ENCODE results near the gene CYTIP.

Gene CYTIP

GRCh38 chr2:157367704-157368103, 76.2 kb downstream of the CYTIP start:
- no peaks in the 10 kb centered on the region for H3F3A ChIP-seq (ENCODE audit: insufficient read depth, low read length)
- H3K9ac ChIP-seq (ENCODE audit: low read length), result no peak overlapping the region
- no peaks in the 10 kb centered on the region for H3K36me3 ChIP-seq (ENCODE audit: insufficient read depth, low read length)
- H4K20me1 ChIP-seq (ENCODE audit: insufficient read depth, low read length), result no peaks in the 10 kb centered on the region
- H2AFZ ChIP-seq (ENCODE audit: low read length), result no peak overlapping the region
- H3K79me2 ChIP-seq (ENCODE audit: insufficient read depth, low read length), result no peaks in the 10 kb centered on the region
- no peak overlapping the region for H3K4me3 ChIP-seq (ENCODE audit: low read depth, low read length, poor library complexity, severe bottlenecking)
- H3K9me2 ChIP-seq (ENCODE audit: low read depth, low read length), result no peaks in the 10 kb centered on the region
- no peak for TF ChIP-seq CTCF (IDR thresholded peaks at IDR 0.05; ENCODE audit: low read length)
- TF ChIP-seq EZH2 (IDR thresholded peaks at IDR 0.05; ENCODE audit: borderline replicate concordance, low read length), result no peak
- no peak overlapping the region for H3K4me2 ChIP-seq (ENCODE audit: low read length)
- H3K27me3 ChIP-seq (ENCODE audit: insufficient read depth, low read length), result no peaks in the 10 kb centered on the region
- peaks cover 13% of the 10 kb centered on the region for H3K4me1 ChIP-seq (ENCODE audit: insufficient read depth, low read length, severe bottlenecking)
- no peak overlapping the region for H3K27ac ChIP-seq (ENCODE audit: low read depth, low read length, poor library complexity, severe bottlenecking)
- 0 out of 2 replicates have a peak, but pooled peaks cover 3% of the 10 kb centered on the region for H3K9me3 ChIP-seq (ENCODE audit: low read length)
